Measurements from ENCODE around the gene HES1. TPM values are rescaled to one million over a fixed set of nuclear protein-coding genes. Genes with fewer than 3 reads are reported as not detected.

The HES1 gene
- total RNA-seq, 6 donors from 2014 or later, result 12.6 to 43.4 (median 25.9) TPM

GRCh38 chr3:194187233-194187944, 51.4 kb downstream of the HES1 start:
- H3K4me1 ChIP-seq, result peaks cover 0 to 10% (median 0%) of the 10 kb centered on the region in 4 donors
- H3K9me3 ChIP-seq, result no peaks in the 10 kb centered on the region
- H3K4me3 ChIP-seq, result no peak overlapping the region
- TF ChIP-seq POLR2A (IDR thresholded peaks at IDR 0.05), result no peak
- no peak for TF ChIP-seq EP300 (IDR thresholded peaks at IDR 0.05)
- TF ChIP-seq CTCF (IDR thresholded peaks at IDR 0.05), result no peak
- no peak for TF ChIP-seq POLR2AphosphoS5 (IDR thresholded peaks at IDR 0.05)
- no peaks in the 10 kb centered on the region for H3K27me3 ChIP-seq
- WGBS, 2 donors, result 67 to 87% methylated on average over 7 of the region's 7 CpGs
- no peaks in the 10 kb centered on the region for H3K36me3 ChIP-seq
- H3K27ac ChIP-seq, result no peak overlapping the region
- ATAC-seq (ENCODE audit: low FRiP score in 2 of 2) (no peak), DNase-seq (no peak)

Small RNAs within 50 kb of the gene (small RNA-seq; reads per million reads assigned to genes)
- gene RN7SL215P, result 0 reads per million in 4 donors

Other genes starting within 250 kb of the HES1 start
- gene CPN2, start 215.2 kb downstream of the HES1 start, total RNA-seq, result under 1 TPM in 1 of 6 donors, not detected in 5; 0.10 TPM
- 1 to 10 TPM in 2 of 6 donors, under 1 TPM in 1, not detected in 3; 0.15 to 1.1 (median 1.0) TPM for gene LRRC15, start 233.6 kb downstream of the HES1 start, total RNA-seq